ENCODE data around the gene TMEM253.

TMEM253 gene

DNA sequence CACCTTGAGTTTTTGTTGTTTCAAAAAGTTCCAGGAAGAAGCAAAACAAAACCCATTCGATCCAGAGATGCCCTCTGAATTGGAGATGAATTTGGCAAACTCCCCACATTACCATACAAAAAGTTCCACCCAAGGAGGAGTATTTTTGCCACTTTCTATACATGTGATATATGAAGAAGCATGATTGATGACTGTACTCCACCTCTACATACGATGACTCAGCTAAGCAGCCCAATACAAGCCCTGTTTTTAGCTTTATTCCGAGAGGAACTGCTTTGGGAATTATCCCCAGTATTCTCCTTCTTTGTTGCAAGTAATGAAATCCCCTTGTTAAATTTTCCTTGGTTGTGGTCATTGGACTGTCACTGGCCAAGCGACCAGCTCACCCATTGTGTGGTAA, 11.4 kb downstream of the TMEM253 start:
- Histone ChIP-seq H3K27ac (ENCODE audit: low read depth, low read length) (no peak overlapping the region), H3K9ac (ENCODE audit: low read length) (no peak overlapping the region), H3K79me2 (ENCODE audit: insufficient read depth, low read length) (no peaks in the 10 kb centered on the region), H3K4me2 (ENCODE audit: low read depth, low read length, poor library complexity, severe bottlenecking) (no peak overlapping the region), H3F3A (ENCODE audit: insufficient read depth) (no peaks in the 10 kb centered on the region), H3K9me2 (replicated peaks; ENCODE audit: insufficient read depth, low read length) (no peaks in the 10 kb centered on the region), H3K27me3 (ENCODE audit: low read length) (no peaks in the 10 kb centered on the region), H3K9me3 (ENCODE audit: insufficient read depth, low read length) (no peaks in the 10 kb centered on the region), H4K20me1 (ENCODE audit: low read depth, low read length) (no peaks in the 10 kb centered on the region), H3K36me3 (ENCODE audit: low read length) (no peaks in the 10 kb centered on the region), H2AFZ (ENCODE audit: low read depth, low read length, severe bottlenecking) (no peak overlapping the region), H3K4me3 (ENCODE audit: insufficient read depth, low read length, poor library complexity, severe bottlenecking) (no peak overlapping the region)
- TF ChIP-seq, protein P1, sequence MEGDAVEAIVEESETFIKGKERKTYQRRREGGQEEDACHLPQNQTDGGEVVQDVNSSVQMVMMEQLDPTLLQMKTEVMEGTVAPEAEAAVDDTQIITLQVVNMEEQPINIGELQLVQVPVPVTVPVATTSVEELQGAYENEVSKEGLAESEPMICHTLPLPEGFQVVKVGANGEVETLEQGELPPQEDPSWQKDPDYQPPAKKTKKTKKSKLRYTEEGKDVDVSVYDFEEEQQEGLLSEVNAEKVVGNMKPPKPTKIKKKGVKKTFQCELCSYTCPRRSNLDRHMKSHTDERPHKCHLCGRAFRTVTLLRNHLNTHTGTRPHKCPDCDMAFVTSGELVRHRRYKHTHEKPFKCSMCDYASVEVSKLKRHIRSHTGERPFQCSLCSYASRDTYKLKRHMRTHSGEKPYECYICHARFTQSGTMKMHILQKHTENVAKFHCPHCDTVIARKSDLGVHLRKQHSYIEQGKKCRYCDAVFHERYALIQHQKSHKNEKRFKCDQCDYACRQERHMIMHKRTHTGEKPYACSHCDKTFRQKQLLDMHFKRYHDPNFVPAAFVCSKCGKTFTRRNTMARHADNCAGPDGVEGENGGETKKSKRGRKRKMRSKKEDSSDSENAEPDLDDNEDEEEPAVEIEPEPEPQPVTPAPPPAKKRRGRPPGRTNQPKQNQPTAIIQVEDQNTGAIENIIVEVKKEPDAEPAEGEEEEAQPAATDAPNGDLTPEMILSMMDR (IDR thresholded peaks at IDR 0.05; ENCODE audit: insufficient read depth, low read length, poor library complexity, severe bottlenecking), result no peak

DNA sequence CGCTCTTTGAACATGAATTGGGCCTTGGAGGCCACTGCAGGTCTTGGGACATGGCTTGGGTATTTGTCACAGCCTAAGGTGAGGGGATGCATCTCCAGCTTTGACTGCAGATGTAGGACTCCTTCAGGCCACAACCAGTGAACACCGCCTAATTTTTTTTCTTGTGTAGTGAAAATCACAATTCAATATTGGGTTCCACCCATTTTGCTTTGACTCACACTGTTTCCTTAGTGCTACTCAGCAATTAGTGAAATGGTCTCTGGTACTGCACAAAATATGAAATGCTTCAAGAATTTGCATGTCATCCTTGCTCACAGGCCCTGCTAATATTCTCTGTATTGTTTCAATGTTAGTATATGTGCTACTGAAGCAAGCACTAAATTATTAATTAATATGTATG, 12.5 kb downstream of the TMEM253 start:
- no peak overlapping the region for H3K27ac ChIP-seq (ENCODE audit: low read depth, low read length)
- TF ChIP-seq, protein P1 (IDR thresholded peaks at IDR 0.05; ENCODE audit: insufficient read depth, low read length, poor library complexity, severe bottlenecking), result no peak
- TF ChIP-seq EZH2phosphoT487 (conservative IDR thresholded peaks at IDR 0.05; ENCODE audit: low read length), result no peak
- H3K9me2 ChIP-seq (replicated peaks; ENCODE audit: insufficient read depth, low read length), result no peaks in the 10 kb centered on the region
- no peaks in the 10 kb centered on the region for H3F3A ChIP-seq (ENCODE audit: insufficient read depth)
- no peaks in the 10 kb centered on the region for H4K20me1 ChIP-seq (ENCODE audit: low read depth, low read length)
- no peaks in the 10 kb centered on the region for H3K27me3 ChIP-seq (ENCODE audit: low read length)
- H2AFZ ChIP-seq (ENCODE audit: low read depth, low read length, severe bottlenecking), result no peak overlapping the region
- no peak overlapping the region for H3K9ac ChIP-seq (ENCODE audit: low read length)
- H3K4me3 ChIP-seq (ENCODE audit: insufficient read depth, low read length, poor library complexity, severe bottlenecking), result no peak overlapping the region
- H3K36me3 ChIP-seq (ENCODE audit: low read length), result no peaks in the 10 kb centered on the region
- H3K79me2 ChIP-seq (ENCODE audit: insufficient read depth, low read length), result no peaks in the 10 kb centered on the region
- H3K9me3 ChIP-seq (ENCODE audit: insufficient read depth, low read length), result no peaks in the 10 kb centered on the region
- H3K4me2 ChIP-seq (ENCODE audit: low read depth, low read length, poor library complexity, severe bottlenecking), result no peak overlapping the region

GRCh38 chr14:21118933-21119332, 18.1 kb downstream of the TMEM253 start:
- no peak overlapping the region for H3K9ac ChIP-seq (ENCODE audit: low read length)
- no peak overlapping the region for H3K4me3 ChIP-seq (ENCODE audit: insufficient read depth, low read length, poor library complexity, severe bottlenecking)
- no peaks in the 10 kb centered on the region; the same call in 1 of the 2 replicates for H3K27me3 ChIP-seq (ENCODE audit: low read length)
- no peaks in the 10 kb centered on the region for H3F3A ChIP-seq (ENCODE audit: insufficient read depth)
- no peaks in the 10 kb centered on the region for H3K79me2 ChIP-seq (ENCODE audit: insufficient read depth, low read length)
- H4K20me1 ChIP-seq (ENCODE audit: low read depth, low read length), result no peaks in the 10 kb centered on the region
- no peak overlapping the region for H2AFZ ChIP-seq (ENCODE audit: low read depth, low read length, severe bottlenecking)
- H3K36me3 ChIP-seq (ENCODE audit: low read length), result no peaks in the 10 kb centered on the region
- TF ChIP-seq, protein P1 (IDR thresholded peaks at IDR 0.05; ENCODE audit: insufficient read depth, low read length, poor library complexity, severe bottlenecking), result no peak
- TF ChIP-seq EZH2phosphoT487 (conservative IDR thresholded peaks at IDR 0.05; ENCODE audit: low read length), result no peak
- H3K9me3 ChIP-seq (ENCODE audit: insufficient read depth, low read length), result no peaks in the 10 kb centered on the region
- H3K27ac ChIP-seq (ENCODE audit: low read depth, low read length), result no peak overlapping the region
- H3K4me2 ChIP-seq (ENCODE audit: low read depth, low read length, poor library complexity, severe bottlenecking), result no peak overlapping the region
- no peaks in the 10 kb centered on the region for H3K9me2 ChIP-seq (replicated peaks; ENCODE audit: insufficient read depth, low read length)

GRCh38 chr14:21120686-21121085, 19.8 kb downstream of the TMEM253 start:
- Histone ChIP-seq H3K9me3 (ENCODE audit: insufficient read depth, low read length) (no peaks in the 10 kb centered on the region), H3F3A (ENCODE audit: insufficient read depth) (no peaks in the 10 kb centered on the region), H3K4me2 (ENCODE audit: low read depth, low read length, poor library complexity, severe bottlenecking) (no peak overlapping the region), H3K9ac (ENCODE audit: low read length) (no peak overlapping the region), H3K79me2 (ENCODE audit: insufficient read depth, low read length) (no peaks in the 10 kb centered on the region), H3K27ac (ENCODE audit: low read depth, low read length) (no peak overlapping the region), H3K9me2 (replicated peaks; ENCODE audit: insufficient read depth, low read length) (no peaks in the 10 kb centered on the region), H3K27me3 (ENCODE audit: low read length) (no peaks in the 10 kb centered on the region; the same call in 1 of the 2 replicates), H2AFZ (ENCODE audit: low read depth, low read length, severe bottlenecking) (no peak overlapping the region), H3K36me3 (ENCODE audit: low read length) (no peaks in the 10 kb centered on the region), H4K20me1 (ENCODE audit: low read depth, low read length) (no peaks in the 10 kb centered on the region), H3K4me3 (ENCODE audit: insufficient read depth, low read length, poor library complexity, severe bottlenecking) (no peak overlapping the region)
- TF ChIP-seq EZH2phosphoT487 (conservative IDR thresholded peaks at IDR 0.05; ENCODE audit: low read length), result no peak
- TF ChIP-seq, protein P1 (IDR thresholded peaks at IDR 0.05; ENCODE audit: insufficient read depth, low read length, poor library complexity, severe bottlenecking), result no peak

All from SU-DHL-6 (cell line).